ENCODE data around the gene CSTF1. TPM values are rescaled to one million over a fixed set of nuclear protein-coding genes. Genes with fewer than 3 reads are reported as not detected.
A peak's percentile ranks its signal among the peaks of the same experiment; 100 is the strongest.
"Not testable (repeated sequence)": the region's sequence is repeated elsewhere in the genome, so short reads cannot be mapped to it uniquely, and the experiment has no call there.

CSTF1 gene
- total and polyA plus RNA-seq, 2 experiments from 2014 or later: 15.4 to 34.8 TPM

DNA sequence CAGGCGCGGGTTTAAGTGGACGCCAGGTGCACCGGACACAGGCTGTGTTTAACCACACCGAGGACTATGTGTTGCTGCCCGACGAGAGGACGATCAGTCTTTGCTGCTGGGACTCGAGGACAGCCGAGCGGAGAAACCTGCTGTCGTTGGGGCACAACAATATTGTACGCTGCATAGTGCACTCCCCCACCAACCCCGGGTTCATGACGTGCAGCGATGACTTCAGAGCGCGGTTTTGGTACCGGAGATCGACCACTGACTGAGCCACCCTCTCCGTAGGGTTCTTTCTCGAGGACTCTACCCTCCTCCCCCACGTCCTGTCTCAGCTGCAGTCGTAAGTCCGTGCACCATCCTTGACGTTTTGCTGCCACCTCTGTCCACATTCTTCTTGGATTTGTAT is 11.0 kb downstream of the CSTF1 start:
- H3K36me3 ChIP-seq (replicated peaks; ENCODE audit: insufficient read depth, low read depth): peaks cover 8% of the 10 kb centered on the region

DNA sequence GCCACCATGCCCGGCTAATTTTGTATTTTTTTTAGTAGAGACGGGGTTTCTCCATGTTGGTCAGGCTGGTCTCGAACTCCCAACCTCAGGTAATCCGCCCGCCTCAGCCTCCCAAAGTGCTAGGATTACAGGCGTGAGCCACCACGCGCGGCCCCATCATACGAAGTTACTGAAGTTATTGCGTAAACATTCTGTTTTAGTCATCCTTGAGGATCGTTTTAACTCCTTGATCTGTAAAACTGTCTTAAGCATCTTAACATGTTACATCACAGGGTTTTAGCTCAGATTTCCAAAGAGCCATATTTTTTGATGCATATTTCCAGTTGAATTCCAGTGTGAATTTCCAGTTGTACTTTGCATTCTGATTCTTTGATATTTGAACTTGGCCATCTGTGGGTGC is 12.9 kb downstream of the CSTF1 start:
- peaks cover 27% of the 10 kb centered on the region for H3K79me2 ChIP-seq
- H3K4me1 ChIP-seq (ENCODE audit: insufficient read depth); H3K27me3 ChIP-seq; H3K27ac ChIP-seq; H3K4me2 ChIP-seq; DNase-seq (ENCODE audit: low spot score); H3K4me3 ChIP-seq; H4K20me1 ChIP-seq (ENCODE audit: insufficient read depth, poor library complexity, severe bottlenecking); H3K9me3 ChIP-seq (ENCODE audit: low read depth); H3K36me3 ChIP-seq (replicated peaks; ENCODE audit: insufficient read depth, low read depth); H3K9me2 ChIP-seq (replicated peaks; ENCODE audit: insufficient read depth); H2AFZ ChIP-seq: not testable (repeated sequence)
- WGBS (ENCODE audit: low lambda C conversion rate, missing lambda C conversion rate): 92% methylated on average over 12 of the region's 12 CpGs

More for the DNA sequence above, 11.0 kb downstream of the CSTF1 start:
- TF ChIP-seq, protein P1, sequence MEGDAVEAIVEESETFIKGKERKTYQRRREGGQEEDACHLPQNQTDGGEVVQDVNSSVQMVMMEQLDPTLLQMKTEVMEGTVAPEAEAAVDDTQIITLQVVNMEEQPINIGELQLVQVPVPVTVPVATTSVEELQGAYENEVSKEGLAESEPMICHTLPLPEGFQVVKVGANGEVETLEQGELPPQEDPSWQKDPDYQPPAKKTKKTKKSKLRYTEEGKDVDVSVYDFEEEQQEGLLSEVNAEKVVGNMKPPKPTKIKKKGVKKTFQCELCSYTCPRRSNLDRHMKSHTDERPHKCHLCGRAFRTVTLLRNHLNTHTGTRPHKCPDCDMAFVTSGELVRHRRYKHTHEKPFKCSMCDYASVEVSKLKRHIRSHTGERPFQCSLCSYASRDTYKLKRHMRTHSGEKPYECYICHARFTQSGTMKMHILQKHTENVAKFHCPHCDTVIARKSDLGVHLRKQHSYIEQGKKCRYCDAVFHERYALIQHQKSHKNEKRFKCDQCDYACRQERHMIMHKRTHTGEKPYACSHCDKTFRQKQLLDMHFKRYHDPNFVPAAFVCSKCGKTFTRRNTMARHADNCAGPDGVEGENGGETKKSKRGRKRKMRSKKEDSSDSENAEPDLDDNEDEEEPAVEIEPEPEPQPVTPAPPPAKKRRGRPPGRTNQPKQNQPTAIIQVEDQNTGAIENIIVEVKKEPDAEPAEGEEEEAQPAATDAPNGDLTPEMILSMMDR (IDR thresholded peaks at IDR 0.05; ENCODE audit: poor library complexity): no peak
- TF ChIP-seq EZH2 (IDR thresholded peaks at IDR 0.05; ENCODE audit: borderline replicate concordance) (no peak), EZH2phosphoT487 (IDR thresholded peaks at IDR 0.05; ENCODE audit: low read depth, severe bottlenecking, unreplicated experiment) (no peak)
- H4K20me1 ChIP-seq (ENCODE audit: insufficient read depth, poor library complexity, severe bottlenecking): no peaks in the 10 kb centered on the region
- H3K4me3 ChIP-seq: no peak overlapping the region
- peaks cover 41% of the 10 kb centered on the region for H3K79me2 ChIP-seq
- no peaks in the 10 kb centered on the region for H3K4me1 ChIP-seq (ENCODE audit: insufficient read depth)
- no peaks in the 10 kb centered on the region for H3K9me2 ChIP-seq (replicated peaks; ENCODE audit: insufficient read depth)
- H3K4me2 ChIP-seq: no peak overlapping the region
- H2AFZ ChIP-seq: no peak overlapping the region
- DNase-seq (ENCODE audit: low spot score): no peak
- no peaks in the 10 kb centered on the region for H3K9me3 ChIP-seq (ENCODE audit: low read depth)
- no peak overlapping the region for H3K27ac ChIP-seq
- H3K27me3 ChIP-seq: no peaks in the 10 kb centered on the region
- WGBS (ENCODE audit: low lambda C conversion rate, missing lambda C conversion rate): 98% methylated on average over 26 of the region's 26 CpGs

DNA sequence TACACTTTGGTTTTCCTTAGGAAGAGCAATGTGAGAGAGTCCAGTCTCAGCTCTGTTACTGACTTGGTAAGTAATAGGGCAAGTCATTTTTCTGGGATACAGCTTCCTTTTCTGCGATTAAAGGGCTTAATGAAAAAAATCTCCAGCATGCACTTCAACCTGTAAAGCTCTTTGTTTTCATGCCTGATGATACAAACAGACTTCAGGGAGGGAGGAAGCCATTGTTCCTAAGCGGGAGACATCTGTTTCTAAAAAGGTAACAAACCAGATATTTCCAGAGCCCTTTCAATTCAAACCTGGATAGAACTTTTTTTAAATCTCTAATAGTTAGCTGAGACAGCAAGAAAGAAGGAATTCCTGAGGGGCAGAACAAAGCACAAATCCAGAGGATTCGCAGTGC is 14.5 kb downstream of the CSTF1 start:
- Histone ChIP-seq H3K4me1 (ENCODE audit: insufficient read depth) (no peaks in the 10 kb centered on the region), H3K27ac (no peak overlapping the region), H3K79me2 (peaks cover 14% of the 10 kb centered on the region), H2AFZ (no peak overlapping the region), H3K36me3 (replicated peaks; ENCODE audit: insufficient read depth, low read depth) (peaks cover 5% of the 10 kb centered on the region), H3K9me3 (ENCODE audit: low read depth) (no peaks in the 10 kb centered on the region), H4K20me1 (ENCODE audit: insufficient read depth, poor library complexity, severe bottlenecking) (no peaks in the 10 kb centered on the region), H3K4me3 (no peak overlapping the region), H3K4me2 (no peak overlapping the region), H3K9me2 (replicated peaks; ENCODE audit: insufficient read depth) (no peaks in the 10 kb centered on the region), H3K27me3 (no peaks in the 10 kb centered on the region)
- WGBS (ENCODE audit: low lambda C conversion rate, missing lambda C conversion rate): 95% methylated on average over 3 of the region's 3 CpGs
- DNase-seq (ENCODE audit: low spot score): no peak
- TF ChIP-seq EZH2 (IDR thresholded peaks at IDR 0.05; ENCODE audit: borderline replicate concordance): no peak
- TF ChIP-seq, protein P1 (IDR thresholded peaks at IDR 0.05; ENCODE audit: poor library complexity): no peak
- TF ChIP-seq EZH2phosphoT487 (IDR thresholded peaks at IDR 0.05; ENCODE audit: low read depth, severe bottlenecking, unreplicated experiment): no peak

DNA sequence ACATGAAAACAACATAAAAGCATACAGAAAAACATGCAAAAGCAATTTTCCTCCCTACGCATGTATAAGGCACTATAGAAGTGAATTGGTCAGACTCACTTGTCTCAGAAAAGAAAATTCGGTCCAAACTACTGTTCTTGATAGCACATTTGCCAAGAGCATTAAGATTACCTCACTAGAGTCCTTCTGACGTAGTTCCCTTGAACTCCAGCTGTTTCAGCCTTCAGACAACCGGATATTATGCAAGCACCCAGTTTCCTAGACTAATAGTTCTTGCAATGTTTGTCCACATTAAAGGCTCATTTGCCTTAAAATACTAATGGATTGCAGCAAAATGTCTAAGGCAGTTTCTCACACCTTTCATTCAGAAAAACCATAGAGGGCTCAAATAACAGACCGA is 17.1 kb downstream of the CSTF1 start:
- no peaks in the 10 kb centered on the region for H4K20me1 ChIP-seq (ENCODE audit: insufficient read depth, poor library complexity, severe bottlenecking)
- H3K4me2 ChIP-seq: no peak overlapping the region
- 93% methylated on average over 5 of the region's 5 CpGs for WGBS (ENCODE audit: low lambda C conversion rate, missing lambda C conversion rate)
- TF ChIP-seq EZH2phosphoT487 (IDR thresholded peaks at IDR 0.05; ENCODE audit: low read depth, severe bottlenecking, unreplicated experiment): no peak
- TF ChIP-seq, protein P1 (IDR thresholded peaks at IDR 0.05; ENCODE audit: poor library complexity): no peak
- TF ChIP-seq EZH2 (IDR thresholded peaks at IDR 0.05; ENCODE audit: borderline replicate concordance): no peak
- no peak overlapping the region for H2AFZ ChIP-seq
- H3K4me3 ChIP-seq: no peak overlapping the region
- no peaks in the 10 kb centered on the region for H3K4me1 ChIP-seq (ENCODE audit: insufficient read depth)
- peaks cover 6% of the 10 kb centered on the region for H3K79me2 ChIP-seq
- H3K9me2 ChIP-seq (replicated peaks; ENCODE audit: insufficient read depth): no peaks in the 10 kb centered on the region
- H3K36me3 ChIP-seq (replicated peaks; ENCODE audit: insufficient read depth, low read depth): no peaks in the 10 kb centered on the region
- no peaks in the 10 kb centered on the region for H3K9me3 ChIP-seq (ENCODE audit: low read depth)
- DNase-seq (ENCODE audit: low spot score): no peak
- H3K27me3 ChIP-seq: no peaks in the 10 kb centered on the region
- H3K27ac ChIP-seq: peak overlapping the region; percentile 59

All from hepatocyte (in vitro differentiated cells).